Activated naive CD4-positive, alpha-beta T cell treated with anti-CD3 and anti-CD28 coated beads, Interleukin-2, amount 50 U/mL, for 16 hours (primary cell): Measurements from ENCODE around the gene KCTD13.
"Not testable (repeated sequence)": the region's sequence is repeated elsewhere in the genome, so short reads cannot be mapped to it uniquely, and the experiment has no call there.

Source experiments
- DNase-seq: peaks from one replicate; pipeline ENCODE4 v3.0.0-alpha.2; 2020

Gene KCTD13

GRCh38 chr16:29877266-29877961, 48.6 kb downstream of the KCTD13 start:
- peak; percentile 55 for DNase-seq

- peak; percentile 56 for DNase-seq
Observed at GRCh38 chr16:29876594-29877249, 49.3 kb downstream of the KCTD13 start.

GRCh38 chr16:29876217-29876593, 49.8 kb downstream of the KCTD13 start:
- no peak for DNase-seq

- DNase-seq: no peak
Observed at GRCh38 chr16:29875206-29875605, 50.8 kb downstream of the KCTD13 start.

GRCh38 chr16:29873319-29873718, 52.7 kb downstream of the KCTD13 start:
- DNase-seq: no peak

GRCh38 chr16:29871822-29872546, 54.0 kb downstream of the KCTD13 start:
- DNase-seq: no peak

- DNase-seq: not testable (repeated sequence)
Observed at GRCh38 chr16:29869067-29869466, 57.0 kb downstream of the KCTD13 start.

GRCh38 chr16:29868396-29869009, 57.5 kb downstream of the KCTD13 start:
- DNase-seq: no peak

- no peak for DNase-seq
Observed at GRCh38 chr16:29864205-29864604, 61.8 kb downstream of the KCTD13 start.

- DNase-seq: no peak
Observed at GRCh38 chr16:29863669-29863984, 62.4 kb downstream of the KCTD13 start.

- DNase-seq: peak; percentile 93
Observed at GRCh38 chr16:29862884-29863668, 63.0 kb downstream of the KCTD13 start, which contains the start of gene CDIPT. CDIPT (minus strand) TSS chr16:29863226; CDS start chr16:29862857, 369 bp downstream.

- DNase-seq: no peak
Observed at GRCh38 chr16:29862383-29862883, 63.6 kb downstream of the KCTD13 start.

- DNase-seq: no peak
Observed at GRCh38 chr16:29860218-29860617, 65.8 kb downstream of the KCTD13 start.

GRCh38 chr16:29858974-29859373, 67.1 kb downstream of the KCTD13 start:
- DNase-seq: no peak

- no peak for DNase-seq
Observed at GRCh38 chr16:29858149-29858849, 67.7 kb downstream of the KCTD13 start.

- DNase-seq: no peak
Observed at GRCh38 chr16:29857133-29857760, 68.8 kb downstream of the KCTD13 start.
